Activated gamma-delta T cell treated with anti-CD3 and anti-CD28 coated beads, Interleukin-2, amount 50 U/mL, for 16 hours (primary cell): ENCODE results near the gene PC.
A peak's percentile ranks its signal among the peaks of the same experiment; 100 is the strongest.

Experiments used
- DNase-seq: peaks from one replicate; pipeline ENCODE4 v3.0.0-alpha.2; 2020; ENCODE audit warnings: low read depth

PC gene

DNA sequence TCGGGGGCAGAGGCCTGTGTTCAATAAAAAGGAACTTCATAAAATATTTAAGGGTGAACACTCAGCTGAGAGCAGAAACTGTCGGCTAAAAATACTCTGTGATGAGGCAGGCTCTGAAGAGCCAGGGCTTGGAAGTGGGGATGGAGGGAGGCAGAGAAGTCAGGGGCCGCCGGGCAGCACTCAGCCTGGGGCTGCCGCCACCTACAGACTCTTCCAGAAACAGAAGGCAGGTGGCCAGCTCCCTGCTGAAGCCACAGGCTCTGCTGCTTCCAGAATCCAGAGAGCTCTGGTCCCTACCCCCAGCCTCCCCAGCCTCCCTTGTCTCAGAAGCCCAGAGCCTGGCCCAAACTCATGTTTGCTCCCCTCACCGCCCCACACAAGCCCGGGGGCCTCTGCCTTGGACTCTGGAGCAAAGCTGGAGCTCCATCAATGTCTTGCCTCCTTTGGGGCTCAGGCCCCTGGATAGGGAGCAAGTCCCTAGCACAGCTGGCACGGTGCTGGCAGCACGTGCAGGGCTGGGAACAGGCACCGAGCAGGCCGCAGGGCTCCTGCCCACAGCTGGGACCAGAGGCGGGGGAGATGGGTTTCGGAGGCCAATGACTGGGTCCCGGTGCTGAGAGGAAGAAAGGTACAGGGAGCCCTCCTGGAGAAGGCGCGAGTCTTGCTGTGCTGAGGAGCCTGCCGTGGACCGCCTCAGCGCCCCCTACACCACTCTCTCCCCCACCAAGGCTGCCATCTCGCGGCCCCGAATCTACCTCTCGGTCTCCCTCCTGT lies 93.1 kb downstream of the PC start:
- DNase-seq = no peak

- no peak for DNase-seq
Measured at GRCh38 chr11:66864172-66864901, 93.8 kb downstream of the PC start.

DNA sequence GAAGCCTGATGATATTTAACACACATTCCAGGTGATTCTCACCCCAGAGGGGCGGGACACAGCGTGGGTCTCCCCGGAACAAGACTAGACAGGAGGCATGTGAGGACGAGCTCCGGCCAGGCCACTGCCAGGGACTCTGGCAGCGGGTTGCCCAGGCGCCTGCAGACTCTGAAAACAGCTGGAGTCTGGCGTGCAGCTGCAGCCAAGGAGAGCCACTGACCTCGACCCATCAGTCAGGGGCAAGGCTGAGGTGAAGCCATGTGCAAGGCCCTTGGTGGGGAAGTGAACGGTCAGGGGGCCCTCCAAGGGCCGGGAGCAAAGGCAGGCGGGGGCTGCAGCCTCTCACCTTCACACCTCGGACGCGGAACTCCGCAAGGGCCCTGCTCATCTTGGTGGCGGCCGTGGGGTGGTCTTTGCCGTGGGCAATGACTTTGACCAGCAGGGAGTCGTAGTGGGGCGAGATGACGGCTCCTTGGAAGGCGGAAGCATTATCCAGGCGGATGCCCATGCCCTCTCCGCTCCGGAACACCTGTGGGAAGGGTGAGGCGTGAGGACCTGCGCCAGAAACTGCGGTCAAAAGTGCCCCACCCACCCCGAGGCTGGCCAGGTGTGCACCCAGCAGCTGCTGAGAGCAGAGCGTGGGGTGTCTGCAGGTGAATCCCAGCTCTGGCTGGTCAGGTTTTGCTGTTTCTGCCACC lies 94.6 kb downstream of the PC start:
- DNase-seq = no peak

DNA sequence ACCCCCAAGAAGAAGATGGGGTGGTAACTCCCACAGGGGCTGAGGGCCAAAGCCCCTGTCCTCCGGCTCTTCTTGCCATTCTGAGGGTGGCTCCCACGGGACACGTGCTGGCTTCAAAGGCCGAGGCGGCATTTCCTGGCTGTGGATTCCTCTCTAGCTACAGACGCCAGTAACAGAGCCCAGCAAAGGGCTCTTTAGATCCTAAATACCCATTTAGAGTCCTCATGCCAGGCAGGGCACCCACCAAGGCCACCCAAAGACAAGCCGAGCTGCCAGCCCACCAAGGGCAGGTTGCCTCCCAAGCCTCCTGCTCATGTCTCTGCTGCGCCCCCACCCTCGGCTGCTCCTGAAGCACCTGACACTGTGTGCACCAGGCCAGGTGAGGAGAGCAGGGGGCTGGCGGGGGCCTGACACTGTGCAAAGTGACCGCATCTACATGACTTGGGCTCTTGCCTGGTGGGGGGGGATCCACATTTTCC lies 95.6 kb downstream of the PC start:
- DNase-seq = no peak

DNA sequence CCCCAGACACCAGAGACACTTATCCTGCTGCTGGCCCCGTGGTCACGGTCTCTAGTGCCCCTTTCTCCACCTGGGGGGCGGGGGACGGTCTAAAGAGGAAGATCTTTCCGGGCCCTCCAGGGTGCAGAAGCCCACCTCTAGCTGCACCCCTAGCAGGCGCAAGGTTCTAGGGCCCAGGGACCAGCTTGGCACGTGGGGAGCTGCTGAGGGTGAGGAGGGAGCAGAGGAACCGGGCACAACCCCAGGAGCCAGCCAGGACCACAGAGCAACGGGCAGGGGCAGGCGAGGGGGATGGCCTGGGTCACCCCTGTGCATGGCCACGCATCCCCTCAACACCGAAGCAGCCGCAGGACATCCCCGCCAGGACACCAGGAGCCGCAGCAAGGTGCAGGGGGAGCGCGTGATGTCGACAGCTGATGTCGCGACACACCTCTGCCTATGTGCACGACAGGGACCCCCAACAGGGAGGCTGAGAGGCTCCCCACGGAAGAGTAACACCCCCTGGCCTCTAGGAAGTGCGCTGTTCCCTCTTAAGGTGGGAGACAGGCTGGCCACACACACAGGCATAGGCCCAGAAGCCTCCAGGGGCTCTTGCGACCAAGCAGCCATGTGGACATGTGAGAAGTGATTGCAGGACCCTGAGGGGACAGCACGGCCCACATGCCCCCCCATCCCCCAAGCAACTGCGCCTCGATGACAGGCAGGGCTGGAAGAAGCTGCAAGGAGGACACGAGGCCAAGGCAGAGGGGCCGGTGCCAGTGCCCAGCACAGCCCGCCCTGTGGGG lies 96.2 kb downstream of the PC start:
- DNase-seq = no peak

DNA sequence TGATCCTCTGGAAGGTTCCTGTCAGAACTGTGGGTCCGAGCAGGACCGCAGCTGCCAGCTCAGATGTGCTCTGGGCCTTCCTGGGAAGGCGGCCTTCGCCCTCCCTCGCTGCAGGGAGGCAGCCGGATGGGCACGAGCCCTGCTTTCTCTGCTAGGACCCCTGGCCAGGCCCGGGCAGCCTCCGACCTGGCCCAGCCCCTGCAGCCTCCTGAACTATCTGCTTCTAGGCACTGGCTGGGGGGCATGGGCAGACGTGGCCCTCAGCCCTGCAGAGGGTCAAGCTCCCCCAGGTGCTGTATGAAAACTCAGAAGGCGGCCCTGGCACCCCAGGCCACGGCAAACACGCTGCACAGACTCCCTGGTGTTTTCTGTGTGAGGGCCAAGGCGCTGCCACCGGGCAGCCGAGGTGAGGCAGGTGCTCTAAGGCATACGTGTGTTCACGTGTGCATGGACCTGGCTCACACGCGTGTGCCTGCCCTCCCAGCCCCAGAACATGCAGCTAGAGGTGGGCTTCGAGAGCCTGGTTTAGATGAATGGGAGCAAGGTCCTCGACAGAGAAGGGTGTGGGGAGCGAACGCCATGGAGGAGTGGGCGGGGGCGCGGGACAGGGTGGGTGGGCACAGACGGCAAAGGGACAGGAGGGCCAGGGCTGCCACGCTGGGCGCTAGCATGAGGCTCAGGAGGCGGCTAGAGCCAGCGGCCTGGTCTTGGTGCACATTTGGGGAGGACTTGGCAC lies 97.0 kb downstream of the PC start:
- DNase-seq = no peak

GRCh38 chr11:66860449-66860831 lies 97.7 kb downstream of the PC start:
- DNase-seq = no peak

DNA sequence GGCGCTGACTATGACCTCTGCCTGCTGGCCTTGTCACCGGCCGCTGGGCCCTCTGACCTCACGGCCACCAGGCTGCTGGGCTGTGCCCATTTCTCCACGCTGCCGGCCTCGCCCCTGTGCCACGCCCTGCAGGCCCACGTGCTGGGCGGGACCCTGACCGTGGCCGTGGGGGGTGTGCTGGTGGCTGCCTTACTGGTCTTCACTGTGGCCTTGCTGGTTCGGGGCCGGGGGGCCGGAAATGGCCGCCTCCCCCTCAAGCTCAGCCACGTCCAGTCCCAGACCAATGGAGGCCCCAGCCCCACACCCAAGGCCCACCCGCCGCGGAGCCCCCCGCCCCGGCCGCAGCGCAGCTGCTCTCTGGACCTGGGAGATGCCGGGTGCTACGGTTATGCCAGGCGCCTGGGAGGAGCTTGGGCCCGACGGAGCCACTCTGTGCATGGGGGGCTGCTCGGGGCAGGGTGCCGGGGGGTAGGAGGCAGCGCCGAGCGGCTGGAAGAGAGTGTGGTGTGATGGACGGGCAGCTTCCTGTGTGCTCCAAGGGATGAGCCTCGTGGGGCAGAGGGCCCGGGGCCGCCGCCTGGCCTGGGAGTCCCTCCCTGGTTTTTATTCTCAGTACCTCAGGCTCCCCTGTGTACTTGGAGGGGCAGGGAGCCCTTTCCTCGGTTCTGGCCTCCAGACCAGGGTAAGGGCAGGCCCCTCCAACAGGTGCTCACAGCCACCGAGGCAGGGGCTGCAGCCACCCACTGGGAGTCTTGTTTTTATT lies 98.3 kb downstream of the PC start:
- DNase-seq = no peak

DNA sequence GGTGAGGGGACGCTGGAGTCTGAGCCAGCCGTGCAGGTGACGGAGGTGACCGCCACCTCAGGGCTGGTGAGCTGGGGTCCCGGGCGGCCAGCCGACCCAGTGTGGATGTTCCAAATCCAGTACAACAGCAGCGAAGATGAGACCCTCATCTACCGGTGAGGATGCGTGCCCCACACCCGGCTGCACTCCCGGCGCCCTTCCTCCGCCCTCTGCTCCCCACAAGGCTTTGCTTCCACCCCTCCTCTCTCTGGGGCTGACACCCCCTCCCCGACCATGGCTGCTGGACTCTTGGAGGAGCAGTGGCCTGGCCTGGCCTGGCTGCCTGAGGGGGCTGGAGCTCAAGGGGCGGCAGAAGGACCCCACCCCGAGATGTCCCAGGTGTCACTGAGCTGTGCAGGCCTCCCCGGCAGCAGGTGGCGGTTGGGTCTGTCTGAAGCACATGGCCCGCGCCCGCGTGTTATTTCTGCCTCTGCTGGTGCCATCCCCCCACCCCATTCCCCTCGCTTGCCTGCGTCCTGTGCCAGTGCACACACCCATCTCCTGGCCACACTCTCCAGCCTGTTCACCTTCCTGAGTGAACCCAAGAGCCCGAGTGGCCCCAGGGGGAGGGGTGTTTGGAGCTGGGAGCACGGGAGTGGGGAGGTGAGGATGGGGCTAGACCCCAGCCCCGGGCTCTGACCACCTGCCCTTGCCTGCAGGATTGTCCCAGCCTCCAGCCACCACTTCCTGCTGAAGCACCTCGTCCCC lies 99.1 kb downstream of the PC start:
- no peak for DNase-seq

GRCh38 chr11:66858186-66858938 lies 99.8 kb downstream of the PC start:
- no peak for DNase-seq

DNA sequence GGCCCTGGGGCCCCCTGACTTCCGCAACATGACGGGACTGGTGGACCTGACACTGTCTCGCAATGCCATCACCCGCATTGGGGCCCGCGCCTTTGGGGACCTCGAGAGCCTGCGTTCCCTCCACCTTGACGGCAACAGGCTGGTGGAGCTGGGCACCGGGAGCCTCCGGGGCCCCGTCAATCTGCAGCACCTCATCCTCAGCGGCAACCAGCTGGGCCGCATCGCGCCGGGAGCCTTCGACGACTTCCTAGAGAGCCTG lies 100.3 kb downstream of the PC start:
- no peak for DNase-seq

DNA sequence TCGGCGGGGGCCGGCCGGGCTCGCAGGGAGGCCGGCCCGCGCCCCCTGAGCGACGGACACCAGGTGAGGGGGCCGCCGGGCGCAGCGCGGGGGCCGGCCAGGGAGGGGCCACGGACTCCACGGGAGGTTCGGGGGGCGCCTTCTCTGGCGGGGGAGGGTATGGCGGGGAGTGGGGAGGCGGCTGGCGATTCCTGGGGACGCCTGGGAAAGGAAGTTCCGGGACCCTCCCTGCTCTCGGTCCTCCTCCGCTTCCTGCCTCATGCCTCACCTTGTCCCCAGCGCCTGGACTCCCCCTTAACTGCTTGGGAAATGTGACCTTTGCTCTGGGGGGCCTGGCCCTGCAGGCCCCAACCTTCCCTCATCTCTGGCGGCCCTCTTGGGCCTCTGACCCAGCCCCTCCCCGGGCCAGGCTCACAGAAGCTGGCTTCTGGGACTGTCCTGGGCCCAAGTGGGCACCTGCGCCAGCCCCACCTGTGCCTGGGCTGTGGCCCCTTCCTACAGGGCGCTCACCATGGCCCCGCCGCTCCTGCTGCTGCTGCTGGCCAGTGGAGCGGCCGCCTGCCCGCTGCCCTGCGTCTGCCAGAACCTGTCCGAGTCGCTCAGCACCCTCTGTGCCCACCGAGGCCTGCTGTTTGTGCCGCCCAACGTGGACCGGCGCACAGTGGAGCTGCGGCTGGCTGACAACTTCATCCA lies 100.8 kb downstream of the PC start:
- DNase-seq = no peak

DNA sequence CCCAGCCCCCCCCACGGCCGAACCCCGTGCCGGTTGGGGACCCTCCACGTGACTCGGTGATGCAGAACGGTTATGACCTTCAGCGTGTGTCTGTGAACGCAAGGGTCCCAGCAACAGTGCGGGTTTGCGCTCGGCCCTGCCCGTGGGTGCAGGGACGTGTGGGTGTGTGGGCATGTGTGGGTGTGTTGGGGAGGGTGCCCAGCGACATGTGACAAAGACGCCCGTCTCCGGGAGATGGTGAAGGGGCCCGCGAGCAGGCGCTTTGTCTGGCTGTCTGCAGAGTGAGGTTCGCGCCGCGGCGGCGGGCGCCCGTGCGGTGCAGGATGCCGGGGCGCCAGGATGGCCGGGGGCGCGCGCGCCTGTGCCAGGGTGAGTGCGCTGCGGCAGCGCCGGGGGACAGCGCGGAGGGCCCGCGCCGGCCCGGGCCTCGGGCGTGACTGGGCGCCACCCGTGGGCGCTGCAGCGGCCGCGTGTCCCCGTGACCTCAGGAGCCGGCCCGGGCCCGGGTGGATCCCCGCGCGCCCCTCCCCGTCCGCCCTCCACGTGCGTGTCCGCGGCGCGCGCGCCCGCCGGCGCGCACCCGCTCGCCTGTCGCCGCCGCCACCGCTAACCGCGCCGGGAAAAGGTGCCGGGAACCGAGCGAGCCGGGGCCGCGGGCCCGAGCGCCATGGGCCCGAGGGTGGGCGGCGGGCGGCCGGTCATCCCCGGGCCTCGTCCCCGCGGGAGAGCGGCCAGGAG lies 101.5 kb downstream of the PC start, which contains the start of gene LRFN4:
Gene LRFN4 (plus strand): TSS at position 569 of the 738 bp plus-strand sequence. CDS start 681 bp downstream, outside the sequence.
- no peak for DNase-seq

- DNase-seq = peak; percentile 58
Measured at GRCh38 chr11:66855574-66856495, 102.3 kb downstream of the PC start.

DNA sequence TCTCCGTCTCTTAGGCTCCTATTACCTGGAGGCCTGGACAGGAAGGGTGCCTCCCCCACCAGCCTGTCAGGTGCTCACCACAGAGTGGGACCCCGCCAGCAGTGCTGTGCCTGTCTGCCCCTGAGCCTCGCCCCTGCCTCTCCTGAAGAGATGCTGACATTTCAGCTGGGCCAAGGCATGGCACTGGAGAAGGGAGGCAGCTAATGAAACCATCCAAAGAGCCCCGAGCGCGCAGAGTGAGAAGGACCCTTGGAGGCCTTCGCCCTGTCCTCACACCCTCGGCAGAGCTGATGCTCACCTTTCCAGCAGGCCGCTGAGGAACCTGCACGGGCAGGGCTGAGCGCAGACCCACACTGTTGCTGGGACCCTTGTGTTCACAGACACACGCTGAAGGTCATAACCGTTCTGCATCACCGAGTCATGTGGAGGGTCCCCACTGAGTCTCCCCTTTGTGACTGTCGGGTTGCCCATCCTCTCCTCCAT lies 103.4 kb downstream of the PC start:
- no peak for DNase-seq

GRCh38 chr11:66854231-66854661 lies 103.9 kb downstream of the PC start:
- no peak for DNase-seq
